Measurements from ENCODE around the gene TLR10. TPM values are rescaled to one million over a fixed set of nuclear protein-coding genes. Genes with fewer than 3 reads are reported as not detected.

Gene TLR10, protein sequence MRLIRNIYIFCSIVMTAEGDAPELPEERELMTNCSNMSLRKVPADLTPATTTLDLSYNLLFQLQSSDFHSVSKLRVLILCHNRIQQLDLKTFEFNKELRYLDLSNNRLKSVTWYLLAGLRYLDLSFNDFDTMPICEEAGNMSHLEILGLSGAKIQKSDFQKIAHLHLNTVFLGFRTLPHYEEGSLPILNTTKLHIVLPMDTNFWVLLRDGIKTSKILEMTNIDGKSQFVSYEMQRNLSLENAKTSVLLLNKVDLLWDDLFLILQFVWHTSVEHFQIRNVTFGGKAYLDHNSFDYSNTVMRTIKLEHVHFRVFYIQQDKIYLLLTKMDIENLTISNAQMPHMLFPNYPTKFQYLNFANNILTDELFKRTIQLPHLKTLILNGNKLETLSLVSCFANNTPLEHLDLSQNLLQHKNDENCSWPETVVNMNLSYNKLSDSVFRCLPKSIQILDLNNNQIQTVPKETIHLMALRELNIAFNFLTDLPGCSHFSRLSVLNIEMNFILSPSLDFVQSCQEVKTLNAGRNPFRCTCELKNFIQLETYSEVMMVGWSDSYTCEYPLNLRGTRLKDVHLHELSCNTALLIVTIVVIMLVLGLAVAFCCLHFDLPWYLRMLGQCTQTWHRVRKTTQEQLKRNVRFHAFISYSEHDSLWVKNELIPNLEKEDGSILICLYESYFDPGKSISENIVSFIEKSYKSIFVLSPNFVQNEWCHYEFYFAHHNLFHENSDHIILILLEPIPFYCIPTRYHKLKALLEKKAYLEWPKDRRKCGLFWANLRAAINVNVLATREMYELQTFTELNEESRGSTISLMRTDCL
- 92.0 and 107 TPM in 2 replicates for total RNA-seq

DNA sequence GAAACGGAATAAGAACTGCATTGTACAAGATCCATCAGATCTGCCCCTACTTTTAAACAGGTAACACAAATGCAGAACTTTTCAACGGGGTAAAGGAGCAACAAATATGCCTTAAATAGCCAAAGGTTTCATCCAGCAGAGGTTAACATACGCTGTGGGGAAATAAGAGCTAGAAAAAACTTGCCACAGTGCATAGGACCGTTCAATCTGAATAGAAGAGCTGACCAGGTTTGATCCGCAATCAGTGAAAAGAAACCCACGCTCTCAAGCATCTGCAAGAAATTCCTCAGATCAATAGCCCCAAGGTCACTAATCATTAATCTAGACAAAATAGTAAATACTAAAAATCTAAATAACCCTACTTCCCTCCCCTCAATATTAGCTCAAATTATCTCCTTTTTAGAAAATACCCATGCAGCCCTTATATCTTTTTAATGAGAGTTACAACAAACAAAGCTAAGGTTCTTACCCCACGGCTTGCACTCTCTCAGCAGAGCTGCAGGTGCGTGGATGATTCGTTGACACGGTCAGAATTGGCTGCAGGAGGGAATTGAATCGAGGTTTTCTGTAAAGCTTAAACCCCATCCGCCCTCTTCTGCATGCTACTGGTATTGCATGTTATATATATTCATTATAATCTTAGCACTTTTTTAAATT is at the start of gene TLR10:
Gene TLR10 (minus strand): TSS at position 539 of the 657 bp plus-strand sequence. CDS start 7,400 bp downstream, outside the sequence.
- peaks cover 64% of the 10 kb centered on the region for H3K4me1 Mint-ChIP-seq

DNA sequence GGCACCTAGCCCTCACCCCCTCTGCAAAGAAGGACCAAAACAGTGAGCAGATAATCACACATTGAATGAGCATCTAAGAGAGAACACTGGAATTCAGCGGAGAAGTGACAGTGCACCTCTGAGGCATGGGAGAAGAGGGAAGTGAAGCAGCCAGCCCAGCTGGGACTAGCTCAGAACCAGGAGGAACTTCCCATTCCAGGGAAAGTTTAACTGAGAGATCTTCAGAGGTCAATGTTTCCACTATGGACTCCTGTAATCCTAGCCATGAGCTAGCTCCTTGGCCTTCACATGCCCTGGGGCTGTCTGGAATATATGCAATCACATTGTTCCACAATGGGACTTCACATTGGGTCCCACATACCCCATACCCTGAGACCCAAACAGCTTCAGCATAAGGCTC is 49.4 kb upstream of the TLR10 start:
- Mint-ChIP-seq H3K27ac (peak overlapping the region; percentile 16), H3K36me3 (ENCODE audit: low read depth) (peaks cover 76% of the 10 kb centered on the region), H3K9me3 (peaks cover 14% of the 10 kb centered on the region), H3K4me1 (peaks cover 39% of the 10 kb centered on the region), H3K27me3 (no peaks in the 10 kb centered on the region), H3K4me3 (no peak overlapping the region)
- DNase-seq (no peak), ATAC-seq (ENCODE audit: low read depth) (no peak)
- ChIA-PET POLR2A (interaction anchor here (1.3 kb wide), 1 partner anchor 10 kb away, joined by 3 read pairs; no protein-coding TSS in a partner anchor), CTCF (no interaction called here)
- TF ChIP-seq, protein P1, sequence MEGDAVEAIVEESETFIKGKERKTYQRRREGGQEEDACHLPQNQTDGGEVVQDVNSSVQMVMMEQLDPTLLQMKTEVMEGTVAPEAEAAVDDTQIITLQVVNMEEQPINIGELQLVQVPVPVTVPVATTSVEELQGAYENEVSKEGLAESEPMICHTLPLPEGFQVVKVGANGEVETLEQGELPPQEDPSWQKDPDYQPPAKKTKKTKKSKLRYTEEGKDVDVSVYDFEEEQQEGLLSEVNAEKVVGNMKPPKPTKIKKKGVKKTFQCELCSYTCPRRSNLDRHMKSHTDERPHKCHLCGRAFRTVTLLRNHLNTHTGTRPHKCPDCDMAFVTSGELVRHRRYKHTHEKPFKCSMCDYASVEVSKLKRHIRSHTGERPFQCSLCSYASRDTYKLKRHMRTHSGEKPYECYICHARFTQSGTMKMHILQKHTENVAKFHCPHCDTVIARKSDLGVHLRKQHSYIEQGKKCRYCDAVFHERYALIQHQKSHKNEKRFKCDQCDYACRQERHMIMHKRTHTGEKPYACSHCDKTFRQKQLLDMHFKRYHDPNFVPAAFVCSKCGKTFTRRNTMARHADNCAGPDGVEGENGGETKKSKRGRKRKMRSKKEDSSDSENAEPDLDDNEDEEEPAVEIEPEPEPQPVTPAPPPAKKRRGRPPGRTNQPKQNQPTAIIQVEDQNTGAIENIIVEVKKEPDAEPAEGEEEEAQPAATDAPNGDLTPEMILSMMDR (IDR thresholded peaks at IDR 0.05), result no peak
- intact Hi-C loops (cut with micrococcal nuclease), result no loop called here

More for the DNA sequence above, at the start of gene TLR10:
- DNase-seq (no peak), ATAC-seq (ENCODE audit: low read depth) (peak; percentile 80)
- ChIA-PET POLR2A (interaction anchor here (0.5 to 4.5 kb wide), 24 partner anchors 8 to 849 kb away, joined by 3 to 249 read pairs (median 4); partner anchors contain the start of genes TLR1 and TLR6), CTCF (interaction anchor here (0.6 to 8.1 kb wide), 26 partner anchors 10 to 603 kb away, joined by 3 to 331 read pairs (median 4); partner anchors contain the start of genes TLR1, TLR6 and WDR19)
- Mint-ChIP-seq H3K36me3 (ENCODE audit: low read depth) (peaks cover 35% of the 10 kb centered on the region), H3K9me3 (no peaks in the 10 kb centered on the region), H3K27ac (peak within 1 kb of the TSS; percentile 98), H3K27me3 (no peaks in the 10 kb centered on the region), H3K4me3 (peak within 1 kb of the TSS; percentile 100)
- intact Hi-C loops (cut with micrococcal nuclease), result loop anchor here (1.0 to 5.0 kb wide), 7 partner anchors 11 to 603 kb away; partner anchors contain the start of genes KLF3, TLR1 and TLR6
- TF ChIP-seq, protein P1 (IDR thresholded peaks at IDR 0.05), result no peak

DNA sequence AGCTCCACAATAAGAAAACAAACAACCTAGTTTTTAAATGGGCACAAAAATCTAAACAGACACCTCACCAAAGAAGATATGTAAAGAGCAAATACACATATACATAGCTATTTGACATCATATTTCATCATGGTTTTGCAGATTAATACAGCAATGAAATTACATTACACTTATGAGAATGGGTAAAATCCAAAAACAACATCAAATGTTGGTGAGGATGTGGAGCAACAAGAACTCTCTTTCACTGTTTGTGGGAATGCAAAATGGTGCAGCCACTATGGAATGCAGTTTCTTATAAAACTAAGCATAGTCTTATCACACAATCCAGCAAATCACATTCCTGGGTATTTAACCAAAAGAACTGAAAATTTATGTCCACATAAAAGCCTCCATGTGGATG is 48.9 kb upstream of the TLR10 start:
- no peak overlapping the region for H3K27ac Mint-ChIP-seq
- TF ChIP-seq, protein P1 (IDR thresholded peaks at IDR 0.05), result no peak
- no peaks in the 10 kb centered on the region for H3K27me3 Mint-ChIP-seq

DNA sequence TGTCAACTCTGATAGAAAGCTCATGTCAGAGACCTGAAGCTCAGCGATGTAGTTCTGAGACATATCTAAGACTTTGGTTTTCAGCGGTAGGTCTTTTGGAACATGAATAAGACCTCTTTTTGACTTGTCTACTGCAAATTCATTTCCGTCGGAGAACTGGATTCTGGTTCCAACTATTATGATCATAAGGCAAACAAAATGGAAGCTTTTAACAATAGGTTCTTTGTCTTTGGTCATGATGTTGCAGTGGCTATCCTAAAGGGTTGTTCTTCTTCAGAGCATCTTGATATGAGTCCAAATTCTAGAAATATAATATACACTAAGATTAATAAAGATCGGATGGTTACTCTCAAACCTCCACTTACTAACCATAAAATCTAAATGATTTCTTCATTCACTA is 46.4 kb upstream of the TLR10 start:
- Mint-ChIP-seq H3K27ac (no peak overlapping the region), H3K9me3 (peaks cover under 1% of the 10 kb centered on the region), H3K4me3 (no peak overlapping the region), H3K27me3 (no peaks in the 10 kb centered on the region), H3K36me3 (ENCODE audit: low read depth) (peaks cover 77% of the 10 kb centered on the region), H3K4me1 (peaks cover 39% of the 10 kb centered on the region)
- ChIA-PET POLR2A (no interaction called here), CTCF (interaction anchor here (1.1 kb wide), 2 partner anchors 10 to 31 kb away, joined by 3 read pairs; no protein-coding TSS in a partner anchor)
- ATAC-seq (ENCODE audit: low read depth) (no peak), DNase-seq (no peak)
- TF ChIP-seq, protein P1 (IDR thresholded peaks at IDR 0.05), result no peak
- intact Hi-C loops (cut with micrococcal nuclease), result no loop called here

More for the DNA sequence above, 48.9 kb upstream of the TLR10 start:
- intact Hi-C loops (cut with micrococcal nuclease), result loop anchor here (2.0 kb wide), 1 partner anchor 15 kb away; no protein-coding TSS in a partner anchor
- ATAC-seq (ENCODE audit: low read depth) (no peak), DNase-seq (no peak)
- peaks cover 13% of the 10 kb centered on the region for H3K9me3 Mint-ChIP-seq
- H3K4me3 Mint-ChIP-seq, result no peak overlapping the region
- ChIA-PET CTCF (no interaction called here), POLR2A (interaction anchor here (0.9 to 1.3 kb wide), 2 partner anchors 10 to 70 kb away, joined by 3 read pairs; no protein-coding TSS in a partner anchor)
- peaks cover 38% of the 10 kb centered on the region for H3K4me1 Mint-ChIP-seq
- H3K36me3 Mint-ChIP-seq (ENCODE audit: low read depth), result peaks cover 78% of the 10 kb centered on the region
